HG03342 (cell line): ENCODE results near the gene GTF2A2.
"Not testable (repeated sequence)": the region's sequence is repeated elsewhere in the genome, so short reads cannot be mapped to it uniquely, and the experiment has no call there.

ENCODE experiments used
- ATAC-seq: cut with Tn5 transposase; IDR thresholded peaks from one replicate; pipeline ENCODE4 v1.9.1; 2021; ENCODE audit warnings: mild to moderate bottlenecking, moderate library complexity; ENCODE audit not compliant: unreplicated experiment

The GTF2A2 gene

GRCh38 chr15:59674361-59674877 is 17.1 kb upstream of the GTF2A2 start:
- ATAC-seq: no peak

- no peak for ATAC-seq
These were observed 11.2 kb upstream of the GTF2A2 start for GRCh38 chr15:59668556-59668955.

GRCh38 chr15:59662260-59662659 is 4.9 kb upstream of the GTF2A2 start:
- no peak for ATAC-seq

GRCh38 chr15:59659366-59659765 is 2.1 kb upstream of the GTF2A2 start:
- ATAC-seq: no peak

GRCh38 chr15:59657635-59658125 is 365 bp upstream of the GTF2A2 start:
- ATAC-seq: peak; percentile 1

GRCh38 chr15:59654046-59654445 is 3.3 kb downstream of the GTF2A2 start:
- ATAC-seq: no peak

GRCh38 chr15:59649603-59650002 is 7.7 kb downstream of the GTF2A2 start:
- ATAC-seq: no peak

- ATAC-seq: no peak
These were observed 10.2 kb downstream of the GTF2A2 start for GRCh38 chr15:59647085-59647484.

GRCh38 chr15:59646277-59646676 is 11.0 kb downstream of the GTF2A2 start:
- ATAC-seq: no peak

- ATAC-seq: not testable (repeated sequence)
These were observed 11.5 kb downstream of the GTF2A2 start for GRCh38 chr15:59645812-59646211.

GRCh38 chr15:59644756-59645155 is 12.6 kb downstream of the GTF2A2 start:
- ATAC-seq: no peak

GRCh38 chr15:59642351-59642750 is 15.0 kb downstream of the GTF2A2 start:
- ATAC-seq: no peak

- not testable (repeated sequence) for ATAC-seq
These were observed 19.8 kb downstream of the GTF2A2 start for GRCh38 chr15:59637507-59637906.

GRCh38 chr15:59636184-59636583 is 21.1 kb downstream of the GTF2A2 start:
- no peak for ATAC-seq

- no peak for ATAC-seq
These were observed 24.6 kb downstream of the GTF2A2 start for GRCh38 chr15:59632714-59633113.

GRCh38 chr15:59622289-59622688 is 35.0 kb downstream of the GTF2A2 start:
- no peak for ATAC-seq

GRCh38 chr15:59618406-59618805 is 38.9 kb downstream of the GTF2A2 start:
- ATAC-seq: no peak

- ATAC-seq: no peak
These were observed 40.9 kb downstream of the GTF2A2 start for GRCh38 chr15:59616379-59616778.

- no peak for ATAC-seq
These were observed 41.7 kb downstream of the GTF2A2 start for GRCh38 chr15:59615661-59616060.

- ATAC-seq: no peak
These were observed 43.2 kb downstream of the GTF2A2 start for GRCh38 chr15:59614153-59614552.

GRCh38 chr15:59611276-59612260 is 45.7 kb downstream of the GTF2A2 start, which contains the start of gene GCNT3:
GCNT3 (plus strand) TSS chr15:59611783; CDS start chr15:59618239, 6,456 bp downstream.
- no peak for ATAC-seq
